DOHH2 (cell line): ENCODE data around the gene SLC1A2.

Source experiments
- CTCF ChIP-seq: fragments of 200-600 bp; sonication (generic); IDR thresholded peaks from one replicate; pipeline ENCODE4 v1.5.1; 2014; ENCODE audit warnings: antibody characterized with exemption, mild to moderate bottlenecking, low read depth, low read length; ENCODE audit not compliant: poor library complexity, severe bottlenecking
- EZH2phosphoT487 ChIP-seq: fragments of 200-600 bp; sonication (generic); IDR thresholded peaks from 2 replicates; pipeline ENCODE4 v1.6.1; 2017; ENCODE audit warnings: borderline replicate concordance, mild to moderate bottlenecking, antibody characterized with exemption, low read length, moderate library complexity, mixed read lengths

GRCh38 chr11:35419184-35419829, at the start of gene SLC1A2:
- TF ChIP-seq CTCF (no peak), EZH2phosphoT487 (no peak)
